Chondrocyte (in vitro differentiated cells): Measurements from ENCODE around the gene STARD7. TPM values are rescaled to one million over a fixed set of nuclear protein-coding genes. Genes with fewer than 3 reads are reported as not detected.
"Not testable (repeated sequence)": the region's sequence is repeated elsewhere in the genome, so short reads cannot be mapped to it uniquely, and the experiment has no call there.

Experiments used
- DNase-seq: peaks from one replicate; pipeline ENCODE4 v3.0.0; 2021; ENCODE audit warnings: mixed read lengths, low spot score
- H3K27ac Mint-ChIP-seq: one replicate; pipeline ENCODE4 v1.8.0; 2021; ENCODE audit warnings: mild to moderate bottlenecking, moderate library complexity, mixed read lengths; ENCODE audit not compliant: unreplicated experiment
- H3K27me3 Mint-ChIP-seq: 2 replicates; pipeline ENCODE4 v1.8.0; 2021; ENCODE audit warnings: low read depth, mixed read lengths
- H3K36me3 Mint-ChIP-seq: 2 replicates; pipeline ENCODE4 v1.8.0; 2021; ENCODE audit warnings: low read depth, mixed read lengths
- H3K4me1 Mint-ChIP-seq: 2 replicates; pipeline ENCODE4 v1.8.0; 2021; ENCODE audit warnings: low read depth, mild to moderate bottlenecking, mixed read lengths
- H3K4me3 Mint-ChIP-seq: one replicate; pipeline ENCODE4 v1.8.0; 2021; ENCODE audit warnings: mild to moderate bottlenecking, moderate library complexity, mixed read lengths; ENCODE audit not compliant: unreplicated experiment
- H3K9me3 Mint-ChIP-seq: 2 replicates; pipeline ENCODE4 v1.8.0; 2021; ENCODE audit warnings: low read depth, mixed read lengths
- CTCF ChIP-seq: fragments of 200-600 bp; sonication (generic); IDR thresholded peaks from 2 replicates; pipeline ENCODE4 v1.5.0; 2021; ENCODE audit warnings: antibody characterized with exemption, mild to moderate bottlenecking, moderate library complexity
- long read RNA-seq: library from polyadenylated mRNA; stranded (forward); transcript quantifications from one replicate; pipeline ENCODE4 v2.0.0, GENCODE V29; 2021
- total RNA-seq: library from RNA; stranded (reverse); gene quantifications from 3 replicates; pipeline ENCODE4 v1.2.1, GENCODE V29; 2021

Gene STARD7, protein sequence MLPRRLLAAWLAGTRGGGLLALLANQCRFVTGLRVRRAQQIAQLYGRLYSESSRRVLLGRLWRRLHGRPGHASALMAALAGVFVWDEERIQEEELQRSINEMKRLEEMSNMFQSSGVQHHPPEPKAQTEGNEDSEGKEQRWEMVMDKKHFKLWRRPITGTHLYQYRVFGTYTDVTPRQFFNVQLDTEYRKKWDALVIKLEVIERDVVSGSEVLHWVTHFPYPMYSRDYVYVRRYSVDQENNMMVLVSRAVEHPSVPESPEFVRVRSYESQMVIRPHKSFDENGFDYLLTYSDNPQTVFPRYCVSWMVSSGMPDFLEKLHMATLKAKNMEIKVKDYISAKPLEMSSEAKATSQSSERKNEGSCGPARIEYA
- 61.0 to 81.8 TPM (median 66.1 TPM) in 3 replicates for total RNA-seq
- long read RNA-seq, transcript STARD7-201 (8 exons, 3,368 nt): major isoform, 207 of 227 reads
- long read RNA-seq, partial matches to known transcripts: 2 of 227 reads
- long read RNA-seq, other reads (novel, unspliced or antisense): 18 of 227 reads

DNA sequence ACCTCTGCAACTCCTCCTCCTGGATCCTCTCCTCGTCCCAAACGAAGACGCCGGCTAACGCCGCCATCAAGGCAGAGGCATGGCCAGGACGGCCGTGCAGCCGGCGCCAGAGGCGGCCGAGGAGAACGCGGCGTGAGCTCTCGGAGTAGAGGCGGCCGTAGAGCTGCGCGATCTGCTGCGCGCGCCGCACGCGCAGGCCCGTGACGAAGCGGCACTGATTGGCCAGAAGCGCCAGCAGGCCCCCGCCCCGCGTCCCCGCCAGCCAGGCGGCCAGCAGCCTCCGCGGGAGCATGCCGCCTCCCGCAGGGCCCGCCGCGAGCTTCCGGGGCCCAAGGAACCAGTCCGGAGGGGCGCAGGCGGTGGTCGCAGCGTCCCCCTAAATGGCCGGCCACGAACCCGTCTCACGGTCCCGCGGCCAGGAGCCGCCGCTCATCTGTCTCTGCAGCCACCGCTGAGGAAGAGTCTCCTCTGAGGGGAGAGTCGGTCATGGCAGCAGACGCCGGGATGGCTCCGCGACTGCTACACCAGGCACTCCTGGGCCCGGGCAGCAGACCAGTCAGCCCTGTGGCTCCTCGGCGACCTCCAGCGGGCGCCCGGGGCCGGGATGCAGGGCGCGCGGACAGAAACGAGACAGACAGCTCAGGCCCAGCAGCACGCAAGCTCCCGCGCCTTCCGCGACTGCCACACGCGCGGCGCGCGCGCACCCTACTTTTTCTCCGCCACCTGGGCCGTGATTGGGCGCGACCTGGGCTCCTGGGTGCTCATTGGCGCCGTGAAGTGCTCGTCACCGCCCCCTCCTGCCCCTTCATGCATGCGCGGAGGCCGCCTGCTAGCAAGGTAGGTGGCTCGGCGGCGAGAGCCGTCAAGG, at the start of gene STARD7:
Gene STARD7, minus strand, starts transcription at position 685 of the 868 bp plus-strand sequence. Its CDS starts 393 bp downstream, at position 292.
- H3K27me3 Mint-ChIP-seq: no peaks in the 10 kb centered on the region
- DNase-seq: peak; percentile 99
- peaks cover 2% of the 10 kb centered on the region for H3K36me3 Mint-ChIP-seq
- H3K4me3 Mint-ChIP-seq: peak within 1 kb of the TSS; percentile 86
- H3K4me1 Mint-ChIP-seq: peaks cover 57% of the 10 kb centered on the region
- no peaks in the 10 kb centered on the region for H3K9me3 Mint-ChIP-seq
- peak; percentile 56 for TF ChIP-seq CTCF
- peak within 1 kb of the TSS; percentile 96 for H3K27ac Mint-ChIP-seq

- not testable (repeated sequence) for H3K4me3 Mint-ChIP-seq, H3K27me3 Mint-ChIP-seq, H3K9me3 Mint-ChIP-seq, DNase-seq
- peak overlapping the region; percentile 95 for H3K27ac Mint-ChIP-seq
- H3K4me1 Mint-ChIP-seq: peaks cover 44% of the 10 kb centered on the region
- H3K36me3 Mint-ChIP-seq: peaks cover 12% of the 10 kb centered on the region
Observed at GRCh38 chr2:96257744-96258143, 49.1 kb upstream of the STARD7 start.

DNA sequence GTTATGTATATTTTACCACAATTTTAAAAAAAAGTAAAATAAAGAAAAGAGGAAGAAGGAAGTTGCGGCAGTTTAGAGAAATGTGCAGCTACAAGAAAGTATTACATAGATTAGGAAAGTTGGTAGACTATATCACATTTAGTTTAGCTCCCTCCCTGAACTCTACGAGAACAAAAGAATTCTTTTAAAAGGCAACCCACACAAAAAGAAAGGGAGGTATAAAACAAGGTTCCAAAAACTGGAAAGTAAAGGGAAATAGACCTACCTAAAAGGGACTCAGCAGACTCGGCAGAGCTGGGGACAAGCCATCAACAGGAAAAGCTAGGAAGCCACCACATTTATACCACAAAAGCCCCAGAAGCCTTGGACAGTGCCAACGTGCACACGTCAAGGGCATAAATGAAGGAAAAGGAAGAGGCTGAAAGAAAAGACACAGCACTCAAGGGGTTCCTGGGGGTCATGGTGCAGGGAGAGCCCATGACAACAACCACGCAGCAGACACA, 48.0 kb upstream of the STARD7 start:
- no peak for DNase-seq
- peaks cover 52% of the 10 kb centered on the region for H3K4me1 Mint-ChIP-seq
- H3K9me3 Mint-ChIP-seq: no peaks in the 10 kb centered on the region
- no peak overlapping the region for H3K4me3 Mint-ChIP-seq
- TF ChIP-seq CTCF: no peak
- peaks cover 21% of the 10 kb centered on the region for H3K36me3 Mint-ChIP-seq
- peak overlapping the region; percentile 41 for H3K27ac Mint-ChIP-seq
- H3K27me3 Mint-ChIP-seq: no peaks in the 10 kb centered on the region

DNA sequence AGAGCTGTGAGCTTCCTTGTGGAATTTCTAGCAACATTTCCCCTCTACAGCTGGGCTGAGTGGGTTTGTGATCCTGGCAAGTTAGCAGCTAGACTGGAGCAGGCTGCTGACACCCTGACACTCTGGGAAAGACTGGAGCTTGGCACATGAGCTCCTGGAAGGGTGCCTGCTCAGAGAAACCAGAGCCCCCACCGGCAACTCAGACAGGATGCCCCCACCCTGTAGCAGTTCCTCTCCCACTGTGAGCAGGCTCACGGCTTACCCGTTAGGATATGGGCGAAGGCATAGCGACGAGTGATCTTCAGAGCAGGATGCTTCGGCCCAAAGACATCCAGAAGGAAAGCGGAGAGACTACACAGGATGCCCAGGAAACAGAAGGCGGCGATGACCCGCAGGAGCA, 45.9 kb upstream of the STARD7 start:
- no peak overlapping the region for H3K27ac Mint-ChIP-seq
- H3K36me3 Mint-ChIP-seq: peaks cover 22% of the 10 kb centered on the region
- no peak overlapping the region for H3K4me3 Mint-ChIP-seq
- no peak for DNase-seq
- TF ChIP-seq CTCF: no peak
- H3K27me3 Mint-ChIP-seq: no peaks in the 10 kb centered on the region
- H3K9me3 Mint-ChIP-seq: no peaks in the 10 kb centered on the region
- H3K4me1 Mint-ChIP-seq: peaks cover 46% of the 10 kb centered on the region

GRCh38 chr2:96253006-96253405, 44.4 kb upstream of the STARD7 start:
- TF ChIP-seq CTCF: no peak
- Mint-ChIP-seq H3K27ac (no peak overlapping the region), H3K4me1 (peaks cover 33% of the 10 kb centered on the region), H3K27me3 (no peaks in the 10 kb centered on the region), H3K9me3 (no peaks in the 10 kb centered on the region), H3K4me3 (no peak overlapping the region), H3K36me3 (peaks cover 23% of the 10 kb centered on the region)
- DNase-seq: no peak
